RPMI8226 (cell line): Measurements from ENCODE around the gene CRTAP.
"Not testable (repeated sequence)": the region's sequence is repeated elsewhere in the genome, so short reads cannot be mapped to it uniquely, and the experiment has no call there.

Experiments used
- DNase-seq: peaks from one replicate; pipeline ENCODE4 v3.0.0-alpha.2; 2015

The CRTAP gene

GRCh38 chr3:33100229-33100628 lies 13.6 kb upstream of the CRTAP start:
- DNase-seq = no peak

GRCh38 chr3:33103034-33103433 lies 10.8 kb upstream of the CRTAP start:
- no peak for DNase-seq

- no peak for DNase-seq
These were observed 10.3 kb upstream of the CRTAP start for GRCh38 chr3:33103480-33103879.

- DNase-seq = no peak
These were observed 9.0 kb upstream of the CRTAP start for GRCh38 chr3:33104803-33105202.

DNA sequence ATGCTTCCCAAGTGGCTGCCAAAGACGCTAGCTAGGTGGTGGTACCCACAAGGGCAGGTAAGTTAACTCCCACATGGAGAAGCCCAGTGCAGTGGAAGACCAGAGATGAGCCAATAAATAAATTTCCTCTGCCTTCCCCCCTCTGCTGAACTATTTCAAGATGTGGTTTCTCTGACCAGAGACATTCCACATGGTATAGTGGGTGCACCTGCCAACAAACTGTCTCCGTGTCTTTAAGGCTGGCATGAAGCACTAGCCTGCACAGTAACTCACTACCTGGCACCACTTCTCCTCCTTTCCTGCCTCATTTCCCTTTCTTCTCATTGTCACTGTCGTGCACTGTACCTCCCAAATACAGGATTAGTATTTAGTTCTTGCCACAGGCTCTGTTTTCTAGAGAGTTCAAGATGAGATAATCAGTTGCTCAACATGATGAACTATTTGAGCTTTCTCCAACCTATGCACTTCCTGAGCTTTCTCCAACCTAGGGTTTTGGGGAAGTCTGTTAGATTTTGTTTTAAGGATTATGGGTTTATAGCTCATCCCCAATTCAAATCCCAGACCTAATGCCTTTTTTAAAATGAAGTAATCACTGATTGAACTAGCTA lies 8.4 kb upstream of the CRTAP start:
- peak; percentile 60 for DNase-seq

- DNase-seq = peak; percentile 33
These were observed 7.0 kb upstream of the CRTAP start for GRCh38 chr3:33106854-33107253.

DNA sequence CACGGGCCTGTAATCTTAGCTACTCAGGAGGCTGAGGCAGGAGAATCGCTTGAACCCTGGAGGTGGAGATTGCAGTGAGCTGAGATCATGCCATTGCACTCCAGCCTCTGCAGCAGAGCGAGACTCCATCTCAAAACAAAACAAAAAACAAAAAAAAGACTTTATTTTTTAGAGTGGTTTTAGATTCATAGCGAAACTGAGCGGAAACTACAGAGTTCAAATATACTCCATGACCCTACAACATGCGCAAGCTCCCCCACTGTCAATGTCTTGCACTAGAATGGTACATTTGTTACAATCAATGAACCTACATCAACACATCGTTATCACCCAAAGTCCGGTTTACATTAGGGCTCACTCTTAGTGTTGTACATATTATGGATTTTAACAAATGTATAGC lies 2.2 kb upstream of the CRTAP start:
- DNase-seq = no peak

DNA sequence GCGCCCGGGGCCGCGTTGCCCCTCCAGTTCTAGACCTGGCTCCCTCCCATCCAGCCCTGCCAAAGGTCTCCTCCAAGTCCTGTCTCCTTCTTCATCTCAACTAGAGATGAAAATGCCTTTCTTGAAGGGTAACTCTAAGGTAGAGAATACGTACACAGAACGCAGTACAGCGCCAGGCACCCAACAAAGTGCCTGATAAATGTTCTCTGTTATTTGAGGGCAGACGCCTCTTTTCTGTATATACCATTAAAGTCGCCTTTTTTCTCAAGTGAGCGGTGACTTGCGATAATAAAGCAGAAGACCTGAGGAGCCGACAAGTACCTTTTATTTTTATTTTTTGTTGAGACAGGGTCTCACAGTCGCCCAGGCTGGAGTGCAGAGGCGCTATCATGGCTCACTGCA lies 809 bp downstream of the CRTAP start:
- DNase-seq = no peak

DNA sequence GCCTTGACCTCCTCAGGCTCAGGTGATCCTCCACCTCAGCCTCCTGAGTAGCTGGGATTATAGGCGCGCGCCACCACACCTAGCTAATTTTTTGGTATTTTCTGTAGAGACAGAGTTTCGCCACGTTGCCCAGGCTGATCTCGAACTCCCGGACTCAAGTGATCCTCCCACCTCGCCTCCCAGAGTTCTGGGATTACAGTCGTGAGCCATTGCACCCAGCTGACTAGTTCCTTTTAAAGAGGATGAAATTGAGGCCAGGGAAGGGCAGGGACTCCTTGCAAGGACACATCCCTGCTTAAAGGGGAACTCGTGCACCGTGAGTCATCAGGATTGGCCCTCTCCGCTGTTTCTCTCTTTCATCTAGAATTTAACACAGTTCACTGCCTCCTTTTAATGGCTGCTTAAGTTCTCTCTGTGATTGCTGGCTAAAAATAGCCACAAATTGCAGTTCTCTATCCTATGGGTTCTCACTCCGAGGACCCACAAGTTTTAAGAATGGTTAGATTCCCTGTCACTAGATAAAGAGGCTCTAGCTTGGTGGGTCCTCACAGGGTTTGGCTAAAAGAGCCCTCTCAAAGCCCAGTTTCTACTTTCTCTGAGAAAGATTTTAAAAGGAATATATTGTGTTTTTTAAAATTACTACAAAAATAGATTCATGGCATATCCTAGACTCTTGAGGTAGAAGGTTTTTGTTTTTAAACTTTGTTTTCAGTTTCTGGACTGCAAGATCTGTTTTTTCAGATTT lies 1.4 kb downstream of the CRTAP start:
- DNase-seq = peak; percentile 48

GRCh38 chr3:33117461-33117860 lies 3.6 kb downstream of the CRTAP start:
- DNase-seq = no peak

DNA sequence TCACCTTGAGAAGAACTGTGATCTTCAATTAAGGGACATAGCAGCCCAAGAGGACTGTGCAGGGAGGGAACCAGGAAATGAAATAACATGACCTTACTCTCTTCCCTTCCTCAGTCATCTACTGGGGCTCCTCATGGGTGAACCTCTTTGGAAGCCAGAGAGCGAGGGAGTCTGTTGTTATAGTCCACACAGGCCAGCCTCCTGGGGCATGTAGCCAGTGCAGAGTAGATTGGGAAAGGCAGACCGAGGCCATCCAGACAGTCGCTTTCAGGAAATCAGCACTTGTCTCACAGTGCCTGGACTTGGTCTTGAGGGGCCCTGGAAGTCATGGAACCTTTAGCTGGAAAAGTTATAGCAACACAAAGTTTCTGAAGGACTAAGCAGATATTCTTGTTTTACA lies 6.1 kb downstream of the CRTAP start:
- DNase-seq = no peak

DNA sequence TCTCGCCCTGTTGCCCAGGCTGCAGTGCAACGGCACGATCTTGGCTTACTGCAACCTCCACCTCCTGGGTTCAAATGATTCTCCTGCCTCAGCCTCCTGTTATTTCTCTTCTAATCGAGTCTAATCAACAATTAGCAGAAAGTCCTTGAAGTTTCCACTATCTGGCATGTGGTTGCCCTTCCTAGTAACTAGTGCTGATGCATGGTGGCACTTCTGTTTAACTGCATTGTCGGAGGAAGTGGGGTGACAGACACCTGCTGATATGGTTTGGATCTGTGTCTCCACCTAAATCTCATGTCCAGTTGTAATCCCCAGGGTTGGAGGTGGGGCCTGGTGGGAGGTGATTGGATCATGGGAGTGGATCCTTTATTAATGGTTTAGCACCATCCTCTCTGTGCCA lies 9.2 kb downstream of the CRTAP start:
- no peak for DNase-seq

GRCh38 chr3:33124638-33125037 lies 10.8 kb downstream of the CRTAP start:
- DNase-seq = no peak

GRCh38 chr3:33125840-33126239 lies 12.0 kb downstream of the CRTAP start:
- DNase-seq = no peak

- DNase-seq = no peak
These were observed 14.9 kb downstream of the CRTAP start for GRCh38 chr3:33128706-33129105.

- no peak for DNase-seq
These were observed 16.3 kb downstream of the CRTAP start for GRCh38 chr3:33130144-33130543.

DNA sequence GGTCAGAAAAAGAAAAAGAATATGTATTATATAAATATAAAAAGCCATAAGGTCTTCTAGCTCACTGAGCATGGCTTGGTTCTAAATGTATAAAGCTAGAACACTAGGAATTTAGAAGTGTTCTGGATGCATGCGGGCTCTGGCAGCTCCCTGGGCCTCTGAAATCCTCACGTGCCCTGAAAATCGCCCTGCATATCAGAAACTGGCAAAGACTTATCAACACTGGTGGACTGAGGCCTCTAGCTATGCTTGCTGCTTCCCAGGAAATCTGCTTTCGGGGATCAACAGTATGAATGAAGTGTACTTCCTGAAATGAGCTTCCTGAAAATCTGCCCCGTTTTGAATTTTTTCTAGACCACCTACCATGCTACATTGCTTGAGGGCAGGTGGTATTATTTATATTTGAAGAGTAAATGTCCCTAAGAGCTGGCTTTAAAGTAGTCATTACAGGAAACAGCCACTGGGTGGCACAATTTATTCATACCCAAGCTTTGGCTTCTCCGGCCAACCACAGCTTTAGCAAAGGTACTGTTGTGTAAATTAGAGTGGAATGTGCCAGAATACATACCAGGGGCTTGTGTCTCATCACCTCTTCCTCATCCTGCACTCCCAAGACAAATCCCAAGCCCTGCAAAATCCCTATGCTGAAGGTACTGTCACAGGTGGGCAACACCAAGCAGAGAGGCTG lies 17.7 kb downstream of the CRTAP start:
- DNase-seq = peak; percentile 60

DNA sequence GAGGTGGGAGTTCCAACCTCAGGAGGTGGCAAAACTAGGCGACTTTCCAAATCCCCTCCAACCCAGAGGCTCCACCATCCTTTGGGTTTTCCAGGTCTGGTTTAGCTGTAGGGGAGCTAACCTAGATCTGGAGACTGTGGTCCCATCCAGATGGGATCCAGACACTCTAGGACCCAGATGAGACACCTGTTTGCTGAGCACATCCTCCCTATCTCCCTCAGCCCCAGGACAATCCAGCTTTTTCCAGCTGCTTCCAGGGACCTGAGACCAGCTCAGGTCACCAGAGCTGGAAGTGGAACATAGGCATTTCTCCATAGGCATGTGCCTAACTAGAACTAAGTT lies 18.2 kb downstream of the CRTAP start:
- DNase-seq = no peak

DNA sequence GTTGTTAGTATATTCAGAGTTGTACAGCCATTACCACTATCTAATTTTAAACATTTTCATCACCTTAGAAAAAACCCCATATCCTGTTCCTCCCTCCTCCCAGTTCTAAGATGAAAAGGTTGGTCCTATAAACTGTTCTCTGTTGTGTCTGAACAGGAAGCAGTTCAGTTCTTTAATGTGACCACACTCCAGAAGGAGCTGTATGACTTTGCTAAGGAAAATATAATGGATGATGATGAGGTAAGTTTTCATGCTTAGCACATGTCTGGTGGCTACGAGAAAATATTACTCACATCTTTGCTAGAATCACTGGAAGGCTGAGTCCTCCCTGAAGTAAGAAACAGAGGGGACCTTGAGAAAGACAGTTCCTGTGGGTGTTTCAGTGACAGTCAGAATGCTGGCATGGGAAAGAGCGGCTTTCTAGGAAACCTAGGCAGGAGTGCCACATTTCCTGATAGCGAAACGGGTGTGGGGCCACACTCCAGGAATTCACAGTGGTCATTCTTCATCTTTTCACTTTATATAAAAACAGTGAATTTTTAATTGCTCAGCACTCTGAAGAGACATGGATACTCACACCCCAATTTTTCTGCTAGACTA lies 20.3 kb downstream of the CRTAP start:
- DNase-seq = no peak

DNA sequence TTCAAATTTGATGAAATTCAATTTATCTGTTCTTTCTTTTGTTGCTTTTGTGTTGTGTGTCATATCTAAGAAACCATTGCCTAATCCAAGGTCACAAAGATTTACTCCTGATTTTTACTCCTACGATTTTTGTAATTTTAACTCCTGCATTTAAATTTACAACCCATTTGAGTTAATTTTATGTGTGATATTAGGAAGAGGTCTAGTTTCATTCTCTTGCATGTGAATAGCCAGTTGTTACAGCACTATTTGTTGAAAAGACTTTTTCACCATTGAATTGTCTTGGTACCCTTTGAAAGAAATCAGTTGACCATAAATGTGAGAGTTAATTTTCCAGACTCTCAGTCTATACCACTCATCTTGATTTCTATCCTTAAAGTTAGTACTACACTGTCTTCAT lies 23.9 kb downstream of the CRTAP start:
- DNase-seq = no peak

DNA sequence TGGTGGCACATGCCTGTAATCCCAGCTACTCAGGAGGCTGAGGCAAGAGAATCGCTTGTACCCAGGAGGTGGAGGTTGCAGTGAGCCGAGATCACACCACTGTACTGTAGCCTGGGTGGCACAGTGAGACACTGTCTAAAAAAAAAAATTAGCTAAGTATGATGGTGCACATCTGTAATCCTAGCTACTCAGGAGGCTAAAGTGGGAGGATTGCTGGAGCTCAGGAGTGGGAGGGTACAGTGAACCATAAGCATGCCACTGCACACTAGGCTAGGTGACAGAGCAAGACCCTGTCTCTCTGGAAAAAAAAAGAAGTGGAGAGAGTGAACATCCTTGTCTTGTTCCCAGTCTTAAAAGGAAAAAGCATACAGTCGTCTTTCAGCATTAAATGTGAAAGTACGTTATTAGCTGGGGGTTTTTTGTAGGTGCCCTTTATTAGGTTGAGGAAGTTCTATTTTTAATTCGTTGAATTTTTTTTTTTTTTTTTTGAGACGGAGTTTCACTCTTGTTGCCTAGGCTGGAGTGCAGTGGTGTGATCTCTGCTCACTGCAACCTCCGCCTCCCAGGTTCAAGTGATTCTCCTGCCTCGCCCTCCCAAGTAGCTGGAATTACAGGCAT lies 25.3 kb downstream of the CRTAP start:
- not testable (repeated sequence) for DNase-seq

GRCh38 chr3:33139996-33140395 lies 26.2 kb downstream of the CRTAP start:
- no peak for DNase-seq

- DNase-seq = no peak
These were observed 27.2 kb downstream of the CRTAP start for GRCh38 chr3:33141006-33141405.

DNA sequence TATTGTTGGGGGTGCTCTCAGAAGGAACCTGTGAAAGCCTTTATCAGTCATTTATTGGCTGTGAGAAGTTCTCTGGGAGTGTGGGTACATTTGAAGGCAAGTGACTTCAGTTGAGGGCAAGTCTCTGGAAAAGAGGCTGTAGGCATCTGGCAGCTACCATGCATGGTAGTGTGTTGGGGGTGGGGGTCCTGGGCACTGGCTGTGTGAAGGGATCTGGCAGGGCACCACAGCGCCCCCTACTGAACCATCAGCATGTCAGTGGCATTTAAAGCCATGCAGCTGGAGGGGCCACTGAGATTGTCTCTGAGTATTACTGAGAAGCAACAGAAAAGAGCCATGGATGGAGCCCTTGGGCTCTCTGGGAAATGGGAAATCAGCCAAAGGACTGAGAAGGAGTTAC lies 30.6 kb downstream of the CRTAP start:
- DNase-seq = peak; percentile 21
